HG02840 (cell line): ENCODE measurements around the gene CEP83.
"Not testable (repeated sequence)": the region's sequence is repeated elsewhere in the genome, so short reads cannot be mapped to it uniquely, and the experiment has no call there.

Experiments used
- ATAC-seq: cut with Tn5 transposase; IDR thresholded peaks from one replicate; pipeline ENCODE4 v1.9.1; 2021; ENCODE audit warnings: mild to moderate bottlenecking, moderate library complexity, moderate number of reproducible peaks; ENCODE audit not compliant: unreplicated experiment, low FRiP score

CEP83 gene, protein sequence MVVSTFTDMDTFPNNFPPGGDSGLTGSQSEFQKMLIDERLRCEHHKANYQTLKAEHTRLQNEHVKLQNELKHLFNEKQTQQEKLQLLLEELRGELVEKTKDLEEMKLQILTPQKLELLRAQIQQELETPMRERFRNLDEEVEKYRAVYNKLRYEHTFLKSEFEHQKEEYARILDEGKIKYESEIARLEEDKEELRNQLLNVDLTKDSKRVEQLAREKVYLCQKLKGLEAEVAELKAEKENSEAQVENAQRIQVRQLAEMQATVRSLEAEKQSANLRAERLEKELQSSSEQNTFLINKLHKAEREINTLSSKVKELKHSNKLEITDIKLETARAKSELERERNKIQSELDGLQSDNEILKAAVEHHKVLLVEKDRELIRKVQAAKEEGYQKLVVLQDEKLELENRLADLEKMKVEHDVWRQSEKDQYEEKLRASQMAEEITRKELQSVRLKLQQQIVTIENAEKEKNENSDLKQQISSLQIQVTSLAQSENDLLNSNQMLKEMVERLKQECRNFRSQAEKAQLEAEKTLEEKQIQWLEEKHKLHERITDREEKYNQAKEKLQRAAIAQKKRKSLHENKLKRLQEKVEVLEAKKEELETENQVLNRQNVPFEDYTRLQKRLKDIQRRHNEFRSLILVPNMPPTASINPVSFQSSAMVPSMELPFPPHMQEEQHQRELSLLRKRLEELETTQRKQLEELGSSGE

DNA sequence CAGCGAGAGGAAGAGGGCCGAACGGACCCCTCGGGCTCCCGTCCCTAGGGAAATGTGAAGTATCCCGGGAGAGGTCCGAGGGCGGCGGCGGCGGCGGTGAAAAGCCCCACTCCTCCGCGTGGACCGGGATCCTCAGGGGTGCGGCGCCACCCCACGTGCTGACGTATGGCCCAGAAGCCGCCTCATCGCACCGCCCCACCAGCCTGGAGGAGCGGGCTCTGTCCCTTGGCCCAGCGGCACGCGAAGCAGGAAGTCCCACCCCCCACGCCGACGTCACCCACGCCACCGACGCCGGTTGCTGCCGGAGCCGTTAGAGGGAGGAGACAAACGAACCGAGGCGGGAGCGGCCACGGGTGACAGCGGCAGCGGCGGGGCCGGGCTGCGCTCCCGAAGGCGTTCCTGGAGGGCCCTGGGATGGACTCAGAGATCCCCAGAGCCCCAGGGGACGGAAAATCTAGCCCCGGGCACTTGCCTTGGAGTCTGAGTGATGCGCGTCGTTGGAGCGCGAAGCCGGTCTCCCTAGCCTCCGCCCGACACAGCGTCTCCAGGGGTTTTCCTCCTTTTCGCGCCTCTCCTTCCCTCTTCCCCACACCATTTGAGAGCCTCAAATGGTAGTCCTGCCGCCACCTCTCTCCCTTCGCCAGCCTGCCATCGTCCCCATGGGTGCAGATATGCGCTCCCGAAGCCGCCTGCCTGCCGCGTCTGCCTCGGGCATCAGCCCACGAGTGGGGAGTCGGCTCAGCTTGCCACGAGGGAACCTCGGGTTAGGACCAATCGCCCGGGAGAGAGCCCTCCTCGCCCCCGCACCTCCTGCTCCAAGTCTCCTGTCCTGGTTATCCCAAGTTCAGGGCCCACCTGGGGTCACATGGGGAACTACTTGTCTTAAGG is at the start of gene CEP83:
CEP83 (minus strand) TSS at position 140 of the 888 bp plus-strand sequence. CDS start 47,377 bp downstream, outside the sequence.
- peak; percentile 98 for ATAC-seq

DNA sequence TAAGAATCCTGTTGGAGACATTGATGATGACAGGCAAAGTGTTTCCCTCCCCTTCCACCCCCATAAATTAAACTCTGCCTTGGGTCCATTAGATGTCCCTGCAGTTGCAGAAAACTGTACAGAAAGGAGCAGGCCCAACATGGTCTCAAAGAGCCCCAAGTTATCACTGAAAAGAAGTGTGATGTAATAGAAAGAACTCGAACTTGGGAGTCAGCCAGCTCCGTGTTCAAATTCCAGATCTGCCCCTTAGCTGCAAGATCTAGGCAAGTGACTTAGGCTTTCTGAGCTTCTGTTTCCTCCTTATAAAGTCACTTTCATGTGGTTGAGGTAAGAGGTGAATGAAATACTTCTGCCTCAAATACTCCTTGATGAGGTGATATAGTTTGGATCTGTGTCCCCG is 49.6 kb upstream of the CEP83 start:
- no peak for ATAC-seq

DNA sequence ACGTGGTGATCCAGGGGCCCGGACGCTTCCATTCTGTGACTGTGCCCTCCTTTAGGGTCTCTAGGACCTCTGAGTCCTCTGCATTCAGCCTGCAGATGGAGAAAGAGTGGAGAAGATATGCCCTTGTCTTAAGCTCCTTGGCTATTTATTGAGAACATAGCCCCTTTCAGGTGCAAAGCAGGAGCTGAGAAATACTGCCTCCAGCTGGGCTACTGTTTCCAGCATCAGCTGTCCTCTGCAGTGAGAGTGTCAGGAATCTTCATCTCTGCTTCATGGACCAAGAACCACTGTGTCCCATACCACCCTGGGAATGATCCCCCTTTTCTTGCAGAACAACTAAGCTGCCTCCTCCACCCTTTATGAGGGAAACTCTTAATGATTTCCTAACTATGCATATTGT is 47.8 kb upstream of the CEP83 start:
- no peak for ATAC-seq

DNA sequence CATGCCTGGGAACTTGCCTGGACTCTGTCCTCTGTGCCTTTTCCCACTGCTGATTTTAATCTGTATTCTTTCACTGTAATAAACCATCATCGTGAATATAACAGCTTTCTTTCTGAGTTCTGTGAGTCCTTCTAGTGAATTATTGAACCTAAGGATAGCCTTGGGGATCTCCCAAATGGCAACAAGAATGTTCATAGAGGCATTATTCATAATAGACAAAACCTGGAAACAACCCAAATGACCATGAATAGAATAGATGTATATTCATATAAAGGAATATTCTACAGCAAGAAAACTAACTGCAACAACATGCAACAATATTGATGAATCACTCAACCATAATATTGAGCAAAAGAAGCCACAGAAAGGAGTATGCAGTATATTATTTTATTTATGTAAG is 44.7 kb upstream of the CEP83 start:
- ATAC-seq, result no peak

DNA sequence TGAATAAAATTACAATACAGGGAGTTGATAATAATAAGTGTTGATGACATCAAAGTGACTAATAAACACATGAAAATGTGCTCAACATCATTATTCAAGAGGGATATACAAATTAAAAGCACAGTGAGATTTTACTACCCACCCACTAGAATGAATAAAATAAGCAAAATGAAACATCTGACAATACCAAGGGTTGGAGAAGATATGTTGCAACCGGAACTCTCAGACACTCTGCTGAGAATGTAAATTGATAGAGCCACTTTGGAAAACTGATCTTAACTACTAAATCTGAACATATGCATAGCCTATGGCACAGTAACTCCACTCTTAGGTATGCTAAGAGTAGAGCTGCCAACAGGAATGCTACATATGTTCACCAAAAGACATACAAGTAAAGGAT is 44.0 kb upstream of the CEP83 start:
- ATAC-seq, result no peak

DNA sequence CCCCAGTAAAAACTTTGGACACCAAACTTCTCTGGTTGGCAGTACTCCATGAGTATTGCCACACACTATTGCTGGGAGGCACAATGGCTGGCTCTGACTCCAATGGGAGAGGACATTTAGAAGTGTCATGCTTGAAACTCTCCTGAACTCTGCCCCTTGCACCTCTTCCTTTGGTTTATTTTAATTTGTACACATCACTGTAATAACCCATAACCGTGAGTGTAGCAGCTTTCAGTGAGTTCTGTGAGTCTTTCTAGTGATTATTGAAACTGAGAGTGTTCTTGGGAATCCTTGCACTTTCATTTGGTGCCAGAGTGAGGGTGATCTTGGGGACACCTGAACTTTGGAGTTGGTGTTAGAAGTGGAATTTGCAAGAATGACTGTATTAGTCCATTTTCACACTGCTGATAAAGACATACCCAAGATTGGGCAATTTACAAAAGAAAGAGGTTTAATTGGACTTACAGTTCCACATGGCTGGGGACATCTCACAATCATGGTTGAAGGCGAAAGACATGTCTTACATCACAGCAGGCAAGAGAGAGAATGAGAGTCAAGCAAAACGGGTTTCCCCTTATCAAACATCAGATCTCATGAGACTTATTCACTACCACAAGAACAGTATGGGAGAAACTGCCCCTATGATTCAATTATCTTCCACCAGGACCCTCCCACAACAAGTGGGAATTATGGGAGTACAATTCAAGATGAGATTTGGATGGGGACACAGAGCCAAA is 41.3 kb upstream of the CEP83 start:
- ATAC-seq, result no peak

DNA sequence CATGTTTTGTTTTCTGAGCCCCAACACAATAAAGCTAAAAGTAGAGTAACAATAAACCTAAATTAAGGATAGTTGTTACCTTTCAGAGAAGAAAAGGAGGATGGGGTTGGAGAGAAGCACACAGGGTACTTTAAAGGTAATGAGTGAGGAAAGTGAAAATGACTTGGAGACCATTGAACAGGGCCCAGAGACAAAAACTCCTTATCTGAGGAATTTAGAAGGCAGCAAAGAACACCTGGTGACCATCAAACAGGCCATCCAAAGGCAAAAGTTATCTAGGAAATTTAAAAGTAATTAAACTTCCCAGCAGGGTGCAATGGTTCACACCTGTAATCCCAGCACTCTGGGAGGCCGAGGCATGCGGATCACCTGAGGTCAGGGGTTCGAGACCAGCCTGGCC is 39.0 kb upstream of the CEP83 start:
- ATAC-seq, result no peak

DNA sequence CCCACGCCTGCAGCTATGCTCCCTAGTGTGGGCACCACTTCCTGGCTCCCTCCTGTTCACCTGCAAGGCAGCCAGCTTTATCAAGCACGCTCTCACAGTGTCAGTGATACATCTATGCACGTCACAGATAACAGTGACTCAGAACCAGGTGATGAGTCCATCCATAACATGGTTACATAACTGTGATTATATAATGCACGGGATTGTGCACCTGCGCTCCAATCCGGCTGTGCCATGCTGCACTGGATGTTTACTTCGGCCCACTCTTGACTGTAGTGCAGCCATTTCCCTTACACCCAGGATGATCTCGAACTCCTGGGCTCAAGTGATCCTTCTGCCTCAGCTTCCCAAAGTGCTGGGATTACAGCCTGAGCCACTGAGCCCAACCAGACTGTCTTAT is 38.4 kb upstream of the CEP83 start:
- ATAC-seq, result no peak

DNA sequence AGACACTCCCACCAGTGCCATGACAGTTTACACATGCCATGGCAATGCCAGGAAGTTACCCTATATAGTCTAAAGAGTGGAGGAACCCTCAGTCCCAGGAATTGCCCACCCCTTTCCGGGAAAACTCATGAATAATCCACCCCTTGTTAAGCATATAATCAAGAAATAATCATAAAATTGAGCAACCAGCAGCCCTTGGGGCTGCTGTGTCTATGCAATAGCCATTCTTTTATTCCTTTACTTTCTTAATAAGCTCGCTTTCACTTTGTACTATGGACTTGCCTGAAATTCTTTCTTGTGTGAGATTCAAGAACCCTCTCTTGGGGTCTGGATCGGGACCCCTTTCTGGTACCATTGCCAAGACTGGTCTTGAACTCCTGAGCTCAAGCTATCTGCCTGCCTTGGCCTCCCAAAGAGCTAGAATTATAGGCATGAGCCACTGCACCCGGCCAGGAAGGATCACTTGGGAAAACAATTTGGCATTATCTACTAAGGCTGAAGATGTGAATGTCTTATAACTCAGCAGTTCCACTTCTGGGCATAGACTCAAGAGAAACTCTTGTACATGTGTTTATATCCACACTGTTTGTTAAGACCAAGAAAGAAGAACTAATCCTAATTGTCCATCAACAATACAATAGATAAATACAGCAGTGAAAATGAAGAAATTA is 35.9 kb upstream of the CEP83 start:
- no peak for ATAC-seq

DNA sequence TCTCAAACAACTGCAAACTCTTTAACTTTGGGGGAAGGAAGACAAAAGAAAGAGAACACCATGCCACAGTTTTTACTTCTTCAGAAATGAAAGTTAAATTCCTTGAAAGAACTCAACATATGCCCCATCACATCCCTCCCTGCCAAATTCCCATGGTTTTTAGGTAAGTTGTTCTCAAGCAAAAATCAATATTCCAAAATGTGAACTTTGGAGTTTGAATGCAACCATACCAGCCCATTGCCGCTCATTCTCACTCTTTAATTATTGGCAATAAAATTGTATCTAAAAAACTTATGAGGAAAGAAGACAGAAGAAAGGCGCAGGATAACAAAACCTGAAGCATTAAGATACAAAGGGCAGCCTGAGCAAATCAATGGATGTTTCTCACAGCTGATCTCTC is 31.8 kb upstream of the CEP83 start:
- no peak for ATAC-seq

DNA sequence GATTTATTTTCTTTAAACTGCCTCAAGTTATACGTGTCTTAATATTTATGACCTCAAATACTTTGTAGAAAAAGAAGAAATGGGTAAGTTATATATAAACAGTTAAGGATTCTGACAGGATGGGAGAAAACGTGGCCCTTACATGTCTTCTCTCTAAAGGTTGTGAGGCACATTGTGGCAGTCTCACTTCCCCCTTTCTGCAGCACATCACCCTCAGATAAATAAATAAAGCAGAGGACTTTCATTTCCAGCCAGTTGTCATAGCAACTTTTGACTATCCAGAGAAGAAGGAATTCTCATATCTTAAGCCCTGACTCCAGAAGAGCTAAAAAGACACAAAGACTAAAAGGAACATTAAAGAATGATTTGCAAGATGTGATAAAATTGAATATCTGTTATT is 28.8 kb upstream of the CEP83 start:
- peak; percentile 88 for ATAC-seq

DNA sequence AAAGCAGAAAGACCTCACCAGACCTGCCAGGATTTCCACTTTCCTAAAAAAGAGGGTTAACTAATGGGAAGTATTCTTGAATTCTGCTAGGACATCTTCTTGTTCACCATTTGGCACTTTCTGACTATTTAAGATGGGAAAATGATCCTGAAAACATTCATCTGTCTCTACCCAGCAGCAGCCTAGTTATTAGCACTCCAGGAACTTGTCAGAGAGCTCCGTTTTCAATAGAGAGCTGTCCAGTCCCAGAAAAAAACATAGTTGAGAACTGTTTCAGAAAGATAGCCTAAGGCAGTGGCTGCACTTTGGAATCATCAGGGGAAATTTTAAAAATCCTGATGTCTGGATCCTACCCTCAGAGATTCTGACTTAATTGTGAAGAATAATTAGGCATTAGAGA is 22.1 kb upstream of the CEP83 start:
- no peak for ATAC-seq

DNA sequence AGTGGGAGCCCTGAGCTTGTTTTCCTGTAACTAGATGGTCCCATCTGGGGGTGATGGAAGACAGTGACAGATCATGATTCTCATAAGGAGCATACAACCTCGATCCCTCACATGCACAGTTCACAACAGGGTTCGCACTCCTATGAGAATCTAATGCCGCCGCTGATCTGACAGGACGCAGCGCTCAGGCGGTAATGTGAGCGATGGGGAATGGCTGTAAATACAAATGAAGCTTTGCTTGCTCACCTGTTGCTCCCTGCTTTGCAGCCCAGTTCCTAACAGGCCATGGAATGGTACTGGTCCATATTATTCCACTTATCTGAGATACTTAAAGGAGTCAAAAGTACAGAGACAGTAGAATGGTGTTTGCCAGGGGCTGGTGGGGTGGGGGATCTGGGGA is 9.9 kb upstream of the CEP83 start:
- ATAC-seq, result no peak

DNA sequence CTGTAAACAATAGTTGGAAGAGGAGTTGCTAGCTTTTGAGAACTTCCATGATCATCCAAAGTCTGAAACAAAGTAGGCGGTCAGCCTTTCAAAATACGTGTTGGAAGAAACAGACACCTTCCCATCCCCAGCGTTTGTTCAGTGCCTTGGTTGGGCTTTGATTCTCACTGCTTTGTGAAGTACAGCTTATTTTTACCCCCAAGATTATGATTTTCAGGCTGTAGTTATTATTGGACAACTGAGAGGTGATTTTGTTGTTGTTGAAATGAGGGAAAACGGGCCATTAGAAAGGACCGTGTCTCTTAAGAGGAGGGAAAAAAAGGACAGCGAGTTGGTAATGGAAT is 921 bp upstream of the CEP83 start:
- no peak for ATAC-seq

DNA sequence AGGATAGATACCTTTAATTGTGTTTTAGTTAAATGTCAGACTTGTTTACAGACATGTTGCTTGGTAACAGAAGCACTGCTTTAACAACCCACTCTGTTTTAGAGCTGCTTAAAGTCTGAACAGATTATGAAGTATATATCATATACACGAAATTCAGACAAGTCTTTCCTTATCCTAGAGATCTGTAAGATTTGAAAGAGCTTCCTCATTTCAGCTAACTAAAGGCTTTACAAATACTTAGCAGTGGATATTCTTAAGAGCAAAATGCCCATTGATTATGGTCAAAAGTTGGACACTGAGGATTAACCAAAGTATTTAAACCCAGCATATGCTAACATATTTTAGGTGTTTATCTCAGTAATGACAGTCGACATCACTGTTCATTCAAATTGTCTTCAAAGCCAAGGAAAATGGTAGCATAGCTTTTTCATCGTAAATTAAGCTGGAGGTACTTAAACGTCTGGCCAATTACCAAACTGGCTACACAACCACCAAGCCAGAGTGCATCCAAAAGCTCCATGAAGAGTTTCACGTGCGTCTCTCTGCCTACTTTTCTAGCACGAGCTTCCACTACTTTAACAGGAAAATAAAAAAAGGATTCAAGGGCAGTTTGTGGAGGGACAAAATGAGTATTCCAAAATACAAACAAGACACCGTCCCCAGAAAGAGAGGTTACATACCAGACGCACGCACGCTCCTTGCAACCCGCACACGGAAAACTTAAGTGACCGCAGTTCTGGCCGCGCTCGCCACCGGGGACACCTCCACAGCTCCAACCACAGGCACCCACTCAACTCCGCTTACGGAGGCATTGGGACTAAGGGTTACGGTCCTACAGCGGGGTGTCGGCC is 565 bp downstream of the CEP83 start:
- ATAC-seq, result peak; percentile 41

DNA sequence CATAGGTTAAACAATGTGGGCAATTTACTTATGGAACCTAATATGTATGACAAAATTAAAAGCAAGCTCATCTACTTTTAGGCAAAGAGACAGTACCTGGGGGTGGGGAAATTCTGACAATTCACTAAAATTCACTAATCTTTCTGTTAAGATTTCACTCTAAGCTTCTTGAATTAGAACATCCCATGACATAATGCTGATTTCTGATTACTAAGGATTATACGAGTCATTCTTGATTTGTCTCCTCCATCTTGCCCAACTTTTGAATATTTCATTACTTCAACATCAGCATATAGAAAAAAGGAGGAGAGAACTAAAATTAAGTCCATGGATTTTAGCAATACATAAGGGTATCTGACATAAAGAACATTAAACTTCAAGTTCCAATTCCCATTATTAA is 2.4 kb downstream of the CEP83 start:
- ATAC-seq, result no peak

DNA sequence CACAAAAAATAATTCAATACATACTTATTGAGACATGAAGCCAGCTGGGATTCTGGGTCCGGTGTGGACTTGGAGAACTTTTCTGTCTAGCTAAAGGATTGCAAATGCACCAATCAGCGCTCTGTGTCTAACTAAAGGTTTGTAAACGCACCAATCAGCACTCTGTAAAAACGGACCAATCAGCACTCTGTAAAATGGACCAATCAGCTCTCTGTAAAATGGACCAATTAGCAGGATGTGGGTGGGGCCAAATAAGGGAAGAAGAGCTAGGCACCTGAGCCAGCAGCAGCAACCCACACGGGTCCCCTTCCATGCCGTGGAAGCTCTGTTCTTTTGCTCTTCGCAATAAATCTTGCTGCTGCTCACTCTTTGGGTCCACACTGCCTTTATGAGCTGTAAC is 5.3 kb downstream of the CEP83 start:
- not testable (repeated sequence) for ATAC-seq

DNA sequence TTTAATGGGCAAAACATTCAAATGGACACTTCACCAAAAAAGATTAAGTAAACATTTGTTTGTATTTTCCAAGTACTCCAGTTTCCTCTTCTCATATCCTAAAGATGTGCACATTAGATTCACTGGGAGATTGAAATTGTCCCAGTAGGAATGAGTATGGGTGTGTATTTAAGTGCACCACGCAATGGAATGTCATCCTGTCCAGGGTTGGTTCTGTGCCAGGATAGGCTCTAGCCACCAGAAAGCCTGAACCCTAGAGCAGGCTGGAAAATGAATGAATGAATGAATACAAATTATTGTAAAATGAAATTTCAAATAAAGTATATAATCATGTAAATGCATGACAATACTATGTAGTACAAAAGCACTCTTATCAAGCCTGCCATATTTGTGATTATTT is 14.0 kb downstream of the CEP83 start:
- no peak for ATAC-seq

DNA sequence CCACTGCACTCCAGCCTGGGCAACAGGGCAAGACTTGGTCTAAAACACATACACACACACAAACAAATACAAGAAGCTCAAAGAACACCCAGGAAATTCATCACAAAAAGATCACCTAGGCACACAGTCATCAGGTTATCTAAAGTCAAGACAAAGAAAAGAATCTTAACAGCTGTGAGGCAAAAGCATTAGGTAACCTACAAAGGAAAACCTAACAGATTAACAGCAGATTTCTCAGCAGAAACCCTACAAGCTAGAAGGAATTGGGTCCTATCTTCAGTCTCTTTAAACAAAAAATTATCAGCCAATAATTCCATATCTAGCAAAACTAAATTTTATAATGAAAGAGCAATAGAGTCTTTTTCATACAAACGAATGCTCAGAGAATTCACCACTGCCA is 22.4 kb downstream of the CEP83 start:
- ATAC-seq, result no peak
